H1 (cell line): Measurements from ENCODE around the gene LHFPL6. TPM values are rescaled to one million over a fixed set of nuclear protein-coding genes. Genes with fewer than 3 reads are reported as not detected.

Source experiments
- CHD7 ChIP-seq: fragments of 300-600 bp; sonication (generic); IDR thresholded peaks from 2 replicates; pipeline ENCODE4 v1.7.1; 2012; ENCODE audit warnings: low read length, moderate library complexity, mild to moderate bottlenecking, inconsistent platforms; ENCODE audit not compliant: insufficient replicate concordance
- CREB1 ChIP-seq: IDR thresholded peaks from 2 replicates; pipeline ENCODE4 v1.6.1; 2012; ENCODE audit warnings: inconsistent platforms
- CTBP2 ChIP-seq: IDR thresholded peaks from 2 replicates; pipeline ENCODE4 v1.7.0; 2011; ENCODE audit warnings: borderline replicate concordance, mild to moderate bottlenecking, moderate library complexity, mixed read lengths, low read length; ENCODE audit not compliant: insufficient read depth, insufficient read length
- CTCF ChIP-seq, 3 experiments: IDR thresholded peaks; 1 replicate in 2 of 3; 2 replicates in 1 of 3; pipeline versions ENCODE4 v1.5.1 to v1.6.1; 2011; ENCODE audit warnings: low read length in 3 of 3, mild to moderate bottlenecking in 3 of 3, inconsistent platforms in 2 of 3, low read depth in 1 of 3, moderate library complexity in 1 of 3; ENCODE audit not compliant: insufficient read depth in 1 of 3; ENCODE audit errors: control extremely low read depth in 1 of 3
- EGR1 ChIP-seq: IDR thresholded peaks from 2 replicates; pipeline ENCODE4 v1.6.1; 2011; ENCODE audit warnings: low read depth, low read length, borderline replicate concordance
- GTF2F1 ChIP-seq: IDR thresholded peaks from 2 replicates; pipeline ENCODE4 v1.6.1; 2012; ENCODE audit warnings: low read depth, low read length, improper control_type of control experiment, borderline replicate concordance
- KDM5A ChIP-seq: fragments of 200-600 bp; IDR thresholded peaks from 2 replicates; pipeline ENCODE4 v1.7.1; 2012; ENCODE audit warnings: mild to moderate bottlenecking, low read length, inconsistent platforms, mixed read lengths
- PHF8 ChIP-seq: fragments of 200-600 bp; sonication (generic); conservative IDR thresholded peaks from 2 replicates; pipeline ENCODE4 v1.7.1; 2012; ENCODE audit warnings: low read depth, mild to moderate bottlenecking, inconsistent platforms, low read length, moderate library complexity
- RXRA ChIP-seq: IDR thresholded peaks from 2 replicates; pipeline ENCODE4 v1.6.1; 2011; ENCODE audit warnings: low read depth, mild to moderate bottlenecking, low read length, moderate library complexity; ENCODE audit not compliant: insufficient read depth
- polyA plus RNA-seq, 7 experiments: library from polyadenylated mRNA; depleted of rRNA in 3 of 7; stranded (reverse) in 5 of 7; unstranded in 2 of 7; fragments of >200 nt in 5 of 7; fragments of 200-250 nt in 2 of 7; gene quantifications; 1 replicate in 5 of 7; 2 replicates in 1 of 7; 4 replicates in 1 of 7; pipeline versions ENCODE4 v1.2.1 to v1.2.3, GENCODE V29; 2011 to 2013; ENCODE audit warnings: missing spikeins in 2 of 7, mixed read lengths in 2 of 7
- total RNA-seq: library from RNA; stranded (reverse); fragmentation: NEBNext Ultra II Directional; extraction: Animal tissue kit (Norgen Biotek cat#: 25700); gene quantifications from 2 replicates; pipeline ENCODE4 v1.2.1, GENCODE V29; 2021

LHFPL6 gene
- total and polyA plus RNA-seq, 2 of the 8 experiments (the other 6 are each of a cell fraction or from before 2014, with no cell fraction given): 7.6 to 17.0 TPM

- TF ChIP-seq CHD7 (peak; percentile 91), CTCF (IDR thresholded peaks at IDR 0.05; ENCODE audit: control extremely low read depth in 1 of 3, insufficient read depth in 1 of 3, low read depth in 1 of 3, low read length in 3 of 3) (no peak), KDM5A (no peak), GTF2F1 (no peak), CTBP2 (no peak), EGR1 (peak; percentile 53; the same call in 1 of the 2 replicates), CREB1 (no peak), RXRA (no peak), PHF8 (no peak)
Observed at GRCh38 chr13:39490136-39490535, 112.9 kb downstream of the LHFPL6 start (continued).
